Measurements from ENCODE around the gene IL5RA. TPM values are rescaled to one million over a fixed set of nuclear protein-coding genes. Genes with fewer than 3 reads are reported as not detected.

IL5RA gene
- total RNA-seq, 4 donors from 2014 or later = 0.16 TPM; not detected in 3

GRCh38 chr3:3074551-3075257 lies 35.5 kb downstream of the IL5RA start:
- Histone ChIP-seq H3K27ac (no peak overlapping the region), H3K4me3 (no peak overlapping the region), H3K4me1 (no peaks in the 10 kb centered on the region), H3K36me3 (no peaks in the 10 kb centered on the region), H3K9me3 (no peaks in the 10 kb centered on the region), H3K27me3 (no peaks in the 10 kb centered on the region)
- DNase-seq (ENCODE audit: low spot score in 2 of 2) = no peak
- TF ChIP-seq CTCF (IDR thresholded peaks at IDR 0.05) = no peak
- no peak for TF ChIP-seq POLR2AphosphoS5 (IDR thresholded peaks at IDR 0.05)
- TF ChIP-seq EP300 (IDR thresholded peaks at IDR 0.05) = no peak
- TF ChIP-seq POLR2A (IDR thresholded peaks at IDR 0.05) = no peak
- 83% methylated on average over 5 of the region's 5 CpGs for WGBS

GRCh38 chr3:3071136-3071535 lies 39.0 kb downstream of the IL5RA start:
- Histone ChIP-seq H3K4me3 (no peak overlapping the region), H3K4me1 (no peaks in the 10 kb centered on the region), H3K27me3 (no peaks in the 10 kb centered on the region), H3K9me3 (no peaks in the 10 kb centered on the region), H3K36me3 (no peaks in the 10 kb centered on the region), H3K27ac (no peak overlapping the region)
- DNase-seq (ENCODE audit: low spot score in 2 of 2) = no peak
- TF ChIP-seq CTCF (IDR thresholded peaks at IDR 0.05) = no peak
- TF ChIP-seq EP300 (IDR thresholded peaks at IDR 0.05) = no peak
- no peak for TF ChIP-seq POLR2AphosphoS5 (IDR thresholded peaks at IDR 0.05)
- no peak for TF ChIP-seq POLR2A (IDR thresholded peaks at IDR 0.05)
- WGBS = 84% methylated on average over 5 of the region's 5 CpGs

GRCh38 chr3:3069723-3070122 lies 40.5 kb downstream of the IL5RA start:
- Histone ChIP-seq H3K4me1 (no peaks in the 10 kb centered on the region), H3K36me3 (no peaks in the 10 kb centered on the region), H3K9me3 (no peaks in the 10 kb centered on the region), H3K4me3 (no peak overlapping the region), H3K27ac (no peak overlapping the region), H3K27me3 (no peaks in the 10 kb centered on the region)
- 61% methylated on average over 5 of the region's 5 CpGs for WGBS
- TF ChIP-seq CTCF (IDR thresholded peaks at IDR 0.05) (no peak), POLR2AphosphoS5 (IDR thresholded peaks at IDR 0.05) (no peak), POLR2A (IDR thresholded peaks at IDR 0.05) (no peak), EP300 (IDR thresholded peaks at IDR 0.05) (no peak)
- DNase-seq (ENCODE audit: low spot score in 2 of 2) = no peak

- H3K4me3 ChIP-seq = no peak overlapping the region
- no peaks in the 10 kb centered on the region for H3K36me3 ChIP-seq
- no peaks in the 10 kb centered on the region for H3K4me1 ChIP-seq
- no peak for DNase-seq (ENCODE audit: low spot score in 2 of 2)
- TF ChIP-seq EP300 (IDR thresholded peaks at IDR 0.05) (no peak), POLR2AphosphoS5 (IDR thresholded peaks at IDR 0.05) (no peak), POLR2A (IDR thresholded peaks at IDR 0.05) (no peak), CTCF (IDR thresholded peaks at IDR 0.05) (no peak)
- WGBS = 100% methylated on average over 1 of the region's 1 CpG
- H3K27me3 ChIP-seq = no peaks in the 10 kb centered on the region
- H3K27ac ChIP-seq = no peak overlapping the region
- no peaks in the 10 kb centered on the region for H3K9me3 ChIP-seq
Measured at GRCh38 chr3:3068358-3068881, 41.8 kb downstream of the IL5RA start.

GRCh38 chr3:3066910-3067309 lies 43.3 kb downstream of the IL5RA start:
- Histone ChIP-seq H3K36me3 (no peaks in the 10 kb centered on the region), H3K27ac (no peak overlapping the region), H3K27me3 (no peaks in the 10 kb centered on the region), H3K4me3 (no peak overlapping the region), H3K9me3 (no peaks in the 10 kb centered on the region), H3K4me1 (no peaks in the 10 kb centered on the region)
- TF ChIP-seq CTCF (IDR thresholded peaks at IDR 0.05) (no peak), POLR2A (IDR thresholded peaks at IDR 0.05) (no peak), POLR2AphosphoS5 (IDR thresholded peaks at IDR 0.05) (no peak), EP300 (IDR thresholded peaks at IDR 0.05) (no peak)
- WGBS = 86% methylated on average over 4 of the region's 4 CpGs
- no peak for DNase-seq (ENCODE audit: low spot score in 2 of 2)
